K562 (cell line): ENCODE measurements around the gene NAA15. TPM values are rescaled to one million over a fixed set of nuclear protein-coding genes. Genes with fewer than 3 reads are reported as not detected.

Experiments used
- E2F3 ChIP-seq: fragments of 250-450 bp; sonication (Bioruptor Pico); IDR thresholded peaks from 2 replicates; pipeline ENCODE4 v1.4.0; 2020; ENCODE audit warnings: mild to moderate bottlenecking
- ELF2 ChIP-seq: fragments of 250-450 bp; sonication (Bioruptor Pico); IDR thresholded peaks from 2 replicates; pipeline ENCODE4 v1.5.0; 2021; ENCODE audit warnings: mild to moderate bottlenecking
- HCFC1 ChIP-seq: IDR thresholded peaks from 2 replicates; pipeline ENCODE4 v1.6.1; 2012; ENCODE audit warnings: low read depth, low read length, improper control_type of control experiment
- KDM5B ChIP-seq: fragments of 200-600 bp; sonication (generic); IDR thresholded peaks from 2 replicates; pipeline ENCODE4 v1.6.1; 2012; ENCODE audit warnings: low read depth, mild to moderate bottlenecking, moderate library complexity, low read length, control low read depth, inconsistent platforms; ENCODE audit not compliant: insufficient replicate concordance
- MAX ChIP-seq: sonication (generic); formaldehyde crosslinking; IDR thresholded peaks from 2 replicates; pipeline ENCODE4 v1.9.0; 2022; ENCODE audit warnings: mild to moderate bottlenecking, missing genetic modification reagents
- MAZ ChIP-seq, 2 experiments: fragments of 450-650 bp in 1 of 2; sonication (generic) in 1 of 2; formaldehyde crosslinking; IDR thresholded peaks in 1 of 2; conservative IDR thresholded peaks in 1 of 2; 2 replicates each; pipeline versions ENCODE4 v1.4.0 to v1.5.0; 2020; ENCODE audit warnings: mild to moderate bottlenecking in 1 of 2, missing genetic modification reagents in 1 of 2
- MCM2 ChIP-seq: fragments of 450-650 bp; IDR thresholded peaks from 2 replicates; pipeline ENCODE4 v1.6.1; 2017; ENCODE audit warnings: low read depth, mild to moderate bottlenecking
- MCM7 ChIP-seq, 2 experiments: fragments of 450-650 bp; IDR thresholded peaks; 2 replicates each; pipeline ENCODE4 v1.6.1; 2016 to 2018
- MEIS2 ChIP-seq: fragments of 450-650 bp; IDR thresholded peaks from 2 replicates; pipeline ENCODE4 v1.6.1; 2014; ENCODE audit warnings: mild to moderate bottlenecking; ENCODE audit not compliant: partially characterized antibody
- MTA3 ChIP-seq: fragments of 450-650 bp; formaldehyde crosslinking; IDR thresholded peaks from 2 replicates; pipeline ENCODE4 v1.6.1; 2017; ENCODE audit warnings: mild to moderate bottlenecking, borderline replicate concordance
- MYC ChIP-seq, 2 experiments: fragments of 250-450 bp in 1 of 2; sonication (Bioruptor Pico) in 1 of 2; IDR thresholded peaks; 2 replicates each; pipeline versions ENCODE4 v1.5.1 to v1.6.1; 2012 to 2021; ENCODE audit warnings: low read depth in 2 of 2, borderline replicate concordance in 1 of 2, improper control_type of control experiment in 1 of 2, low read length in 1 of 2, mild to moderate bottlenecking in 1 of 2, moderate library complexity in 1 of 2
- NCOA4 ChIP-seq: fragments of 450-650 bp; IDR thresholded peaks from 2 replicates; pipeline ENCODE4 v1.6.1; 2018; ENCODE audit warnings: mild to moderate bottlenecking; ENCODE audit not compliant: partially characterized antibody
- NFRKB ChIP-seq: fragments of 450-650 bp; IDR thresholded peaks from 2 replicates; pipeline ENCODE4 v1.6.1; 2016; ENCODE audit warnings: low read depth
- NRF1 ChIP-seq, 2 experiments: fragments of 450-650 bp; IDR thresholded peaks in 1 of 2; conservative IDR thresholded peaks in 1 of 2; 2 replicates each; pipeline ENCODE4 v1.6.1; 2014; ENCODE audit warnings: mild to moderate bottlenecking in 2 of 2
- PHB ChIP-seq: fragments of 250-450 bp; sonication (Bioruptor Pico); IDR thresholded peaks from 2 replicates; pipeline ENCODE4 v1.5.0; 2021
- PURB ChIP-seq: sonication (generic); formaldehyde crosslinking; IDR thresholded peaks from 2 replicates; pipeline ENCODE4 v1.9.0; 2021; ENCODE audit warnings: low read depth, mild to moderate bottlenecking, missing genetic modification reagents
- SMARCB1 ChIP-seq: IDR thresholded peaks from 2 replicates; pipeline ENCODE4 v1.6.1; 2011; ENCODE audit warnings: improper control_type of control experiment, low read depth; ENCODE audit not compliant: insufficient read length
- TAF9B ChIP-seq: fragments of 450-650 bp; IDR thresholded peaks from 2 replicates; pipeline ENCODE4 v1.6.1; 2018; ENCODE audit warnings: mild to moderate bottlenecking; ENCODE audit not compliant: partially characterized antibody
- TRIM24 ChIP-seq, 2 experiments: fragments of 450-650 bp; IDR thresholded peaks; 2 replicates each; pipeline ENCODE4 v1.6.1; 2016
- U2AF2 ChIP-seq: fragments of 200-400 bp; formaldehyde crosslinking; optimal IDR thresholded peaks from 2 replicates; pipeline ENCODE3; 2017; ENCODE audit warnings: low read depth, mild to moderate bottlenecking, low read length
- ZNF134 ChIP-seq: fragments of 250-450 bp; sonication (Bioruptor Pico); conservative IDR thresholded peaks from 2 replicates; pipeline ENCODE4 v1.4.0; 2020
- ZNF3 ChIP-seq: fragments of 250-450 bp; sonication (Bioruptor Pico); IDR thresholded peaks from 2 replicates; pipeline ENCODE4 v1.5.0; 2021; ENCODE audit warnings: mild to moderate bottlenecking, moderate library complexity
- ZNF347 ChIP-seq: fragments of 450-650 bp; formaldehyde crosslinking; IDR thresholded peaks from 2 replicates; pipeline ENCODE4 v1.4.0; 2020; ENCODE audit warnings: low read depth, mild to moderate bottlenecking, moderate library complexity
- polyA plus RNA-seq, 8 experiments: library from polyadenylated mRNA; depleted of rRNA in 4 of 8; stranded (reverse) in 5 of 8; unstranded in 3 of 8; fragments of >200 nt; fragmentation: Nextera tagmentation in 2 of 8; fragmentation: Illumina TruSeq in 1 of 8; extraction: Ambion mirVana in 2 of 8; extraction: Trizol in 1 of 8; gene quantifications; 2 replicates each; pipeline versions ENCODE4 v1.2.1 to v1.2.3, GENCODE V29; 2011 to 2014; ENCODE audit warnings: inconsistent platforms in 1 of 8, missing spikeins in 1 of 8
- total RNA-seq, 7 experiments: library from RNA; depleted of rRNA in 6 of 7; stranded (reverse); fragments of >200 nt in 6 of 7; fragmentation: Illumina TruSeq in 2 of 7; extraction: Trizol in 2 of 7; gene quantifications; 2 replicates each; pipeline versions ENCODE4 v1.2.1 to v1.2.3, GENCODE V29; 2011 to 2021; ENCODE audit warnings: low replicate concordance in 1 of 7
- TF ChIP-seq, protein P1 (sequence below): fragments of 250-450 bp; sonication (Bioruptor Pico); IDR thresholded peaks from 2 replicates; pipeline ENCODE4 v1.5.0; 2022; ENCODE audit warnings: mild to moderate bottlenecking
- TF ChIP-seq, protein P2 (sequence below), 2 experiments: fragments of 200-800 bp in 1 of 2; sonication (Bioruptor generic) in 1 of 2; sonication (generic) in 1 of 2; formaldehyde crosslinking in 1 of 2; IDR thresholded peaks in 1 of 2; conservative IDR thresholded peaks in 1 of 2; 2 replicates each; pipeline versions ENCODE4 v1.5.0 to v1.6.1; 2016 to 2020; ENCODE audit warnings: missing compliant biosample characterization in 1 of 2, missing genetic modification characterization in 1 of 2, missing genetic modification reagents in 1 of 2

NAA15 gene
- total and polyA plus RNA-seq, 9 of the 15 experiments (the other 6 are each of a cell fraction or from before 2014, with no cell fraction given): 37.8 to 117 (median 63.2) TPM

- TF ChIP-seq NRF1 (conservative IDR thresholded peaks at IDR 0.05 in 1 of 2, IDR thresholded peaks at IDR 0.05 in 1 of 2): peak; percentile 57 to 68
- TF ChIP-seq ZNF134 (CRISPR knock-in tag): no peak
- no peak for TF ChIP-seq ZNF3 (CRISPR knock-in tag)
- TF ChIP-seq, protein P1, sequence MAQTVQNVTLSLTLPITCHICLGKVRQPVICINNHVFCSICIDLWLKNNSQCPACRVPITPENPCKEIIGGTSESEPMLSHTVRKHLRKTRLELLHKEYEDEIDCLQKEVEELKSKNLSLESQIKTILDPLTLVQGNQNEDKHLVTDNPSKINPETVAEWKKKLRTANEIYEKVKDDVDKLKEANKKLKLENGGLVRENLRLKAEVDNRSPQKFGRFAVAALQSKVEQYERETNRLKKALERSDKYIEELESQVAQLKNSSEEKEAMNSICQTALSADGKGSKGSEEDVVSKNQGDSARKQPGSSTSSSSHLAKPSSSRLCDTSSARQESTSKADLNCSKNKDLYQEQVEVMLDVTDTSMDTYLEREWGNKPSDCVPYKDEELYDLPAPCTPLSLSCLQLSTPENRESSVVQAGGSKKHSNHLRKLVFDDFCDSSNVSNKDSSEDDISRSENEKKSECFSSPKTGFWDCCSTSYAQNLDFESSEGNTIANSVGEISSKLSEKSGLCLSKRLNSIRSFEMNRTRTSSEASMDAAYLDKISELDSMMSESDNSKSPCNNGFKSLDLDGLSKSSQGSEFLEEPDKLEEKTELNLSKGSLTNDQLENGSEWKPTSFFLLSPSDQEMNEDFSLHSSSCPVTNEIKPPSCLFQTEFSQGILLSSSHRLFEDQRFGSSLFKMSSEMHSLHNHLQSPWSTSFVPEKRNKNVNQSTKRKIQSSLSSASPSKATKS (CRISPR knock-in tag): no peak
- no peak for TF ChIP-seq ELF2 (CRISPR knock-in tag)
- no peak for TF ChIP-seq MCM2
- TF ChIP-seq MEIS2: peak; percentile 97
- no peak for TF ChIP-seq E2F3 (CRISPR knock-in tag)
- TF ChIP-seq HCFC1: no peak
- no peak for TF ChIP-seq PHB (CRISPR knock-in tag)
- TF ChIP-seq MAX (CRISPR knock-in tag): peak; percentile 86
- TF ChIP-seq MTA3: 0 out of 2 replicates have a peak, but pooled peaks have one; percentile 63
- no peak for TF ChIP-seq NFRKB
- peak; percentile 19 for TF ChIP-seq SMARCB1
- TF ChIP-seq MCM7 (IDR thresholded peaks at IDR 0.05): no peak
- TF ChIP-seq TAF9B: peak; percentile 54
- peak in 1 of 2 experiments; percentile 59; a peak in 1 of 4 replicates for TF ChIP-seq TRIM24 (IDR thresholded peaks at IDR 0.05)
- no peak for TF ChIP-seq PURB (CRISPR knock-in tag)
- no peak for TF ChIP-seq KDM5B
- TF ChIP-seq MAZ (CRISPR knock-in tag; conservative IDR thresholded peaks at IDR 0.05 in 1 of 2, IDR thresholded peaks at IDR 0.05 in 1 of 2): no peak
- TF ChIP-seq U2AF2: no peak
- no peak for TF ChIP-seq NCOA4
- TF ChIP-seq, protein P2, sequence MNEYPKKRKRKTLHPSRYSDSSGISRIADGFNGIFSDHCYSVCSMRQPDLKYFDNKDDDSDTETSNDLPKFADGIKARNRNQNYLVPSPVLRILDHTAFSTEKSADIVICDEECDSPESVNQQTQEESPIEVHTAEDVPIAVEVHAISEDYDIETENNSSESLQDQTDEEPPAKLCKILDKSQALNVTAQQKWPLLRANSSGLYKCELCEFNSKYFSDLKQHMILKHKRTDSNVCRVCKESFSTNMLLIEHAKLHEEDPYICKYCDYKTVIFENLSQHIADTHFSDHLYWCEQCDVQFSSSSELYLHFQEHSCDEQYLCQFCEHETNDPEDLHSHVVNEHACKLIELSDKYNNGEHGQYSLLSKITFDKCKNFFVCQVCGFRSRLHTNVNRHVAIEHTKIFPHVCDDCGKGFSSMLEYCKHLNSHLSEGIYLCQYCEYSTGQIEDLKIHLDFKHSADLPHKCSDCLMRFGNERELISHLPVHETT (CRISPR knock-in tag; conservative IDR thresholded peaks at IDR 0.05 in 1 of 2, IDR thresholded peaks at IDR 0.05 in 1 of 2): 0 out of 4 replicates have a peak, but pooled peaks of 1 of the 2 experiments have one; percentile 24
- peak; percentile 44; the same call in 1 of the 2 replicates for TF ChIP-seq MYC (IDR thresholded peaks at IDR 0.05; ENCODE audit: low read depth, low read length)
- no peak for TF ChIP-seq MYC (CRISPR knock-in tag; IDR thresholded peaks at IDR 0.05; ENCODE audit: borderline replicate concordance, low read depth)
- TF ChIP-seq ZNF347: no peak
Measured at GRCh38 chr4:139266583-139267257, 34.6 kb upstream of the NAA15 start (continued).
